Common myeloid progenitor, CD34-positive (primary cell): ENCODE results near the gene PHLDA3.
A peak's percentile ranks its signal among the peaks of the same experiment; 100 is the strongest.

Experiments
- CTCF ChIA-PET: fragments of 350-600 bp; sonication (Branson Sonifier 250); formaldehyde crosslinking; loops from one replicate; lab custom pipeline; 2021; ENCODE audit warnings: antibody characterized with exemption; lab: Charles Lee
- POLR2A ChIA-PET: fragments of 350-600 bp; sonication (Branson Sonifier 250); formaldehyde crosslinking; loops from one replicate; lab custom pipeline; 2021; ENCODE audit warnings: antibody characterized with exemption; lab: Charles Lee
- DNase-seq, 3 donors: peaks; one replicate each; pipeline versions ENCODE4 v3.0.0 to v3.0.0-alpha.2; 2013
- H3K27ac ChIP-seq, 2 experiments: 1 replicate in 1 of 2; 2 replicates in 1 of 2; pipeline ENCODE4 v1.7.0; 2013; ENCODE audit warnings: inconsistent platforms in 2 of 2, low read length in 2 of 2, mild to moderate bottlenecking in 2 of 2, low read depth in 1 of 2, moderate library complexity in 1 of 2; ENCODE audit not compliant: severe bottlenecking in 2 of 2, insufficient read depth in 1 of 2, poor library complexity in 1 of 2
- H3K27me3 ChIP-seq, 5 experiments: replicated peaks in 2 of 5; 1 replicate in 3 of 5; 2 replicates in 2 of 5; pipeline versions ENCODE4 v1.6.1 to v1.7.0; 2013; ENCODE audit warnings: low read length in 4 of 5, mild to moderate bottlenecking in 2 of 5, moderate library complexity in 2 of 5, inconsistent platforms in 1 of 5; ENCODE audit not compliant: insufficient read depth in 5 of 5, control insufficient read depth in 4 of 5
- H3K36me3 ChIP-seq, 4 experiments: 1 replicate in 2 of 4; 2 replicates in 2 of 4; pipeline versions ENCODE4 v1.6.1 to v1.7.0; 2013; ENCODE audit warnings: low read length in 3 of 4, control low read depth in 1 of 4, mild to moderate bottlenecking in 1 of 4; ENCODE audit not compliant: control insufficient read depth in 4 of 4, insufficient read depth in 4 of 4
- H3K4me1 ChIP-seq, 4 experiments: 1 replicate in 3 of 4; 2 replicates in 1 of 4; pipeline versions ENCODE4 v1.6.1 to v1.7.1; 2013; ENCODE audit warnings: low read length in 3 of 4, mild to moderate bottlenecking in 3 of 4, control low read depth in 1 of 4, inconsistent platforms in 1 of 4, moderate library complexity in 1 of 4; ENCODE audit not compliant: control insufficient read depth in 4 of 4, insufficient read depth in 4 of 4; ENCODE audit errors: control extremely low read depth in 1 of 4
- H3K4me3 ChIP-seq, 7 experiments: 1 replicate in 4 of 7; 2 replicates in 3 of 7; pipeline versions ENCODE4 v1.5.1 to v1.7.0; 2013; ENCODE audit warnings: mild to moderate bottlenecking in 7 of 7, low read length in 6 of 7, moderate library complexity in 6 of 7, inconsistent platforms in 2 of 7, low read depth in 2 of 7, control low read depth in 1 of 7; ENCODE audit not compliant: insufficient read depth in 4 of 7, control insufficient read depth in 1 of 7; ENCODE audit errors: extremely low read depth in 1 of 7
- H3K9me3 ChIP-seq, 5 experiments: 1 replicate in 4 of 5; 2 replicates in 1 of 5; pipeline versions ENCODE4 v1.6.1 to v1.7.1; 2013; ENCODE audit warnings: low read length in 4 of 5, mild to moderate bottlenecking in 2 of 5, inconsistent platforms in 1 of 5, low read depth in 1 of 5, moderate library complexity in 1 of 5; ENCODE audit not compliant: control insufficient read depth in 4 of 5, insufficient read depth in 2 of 5; ENCODE audit errors: control extremely low read depth in 1 of 5
- WGBS: methylation state at CpG from one replicate; pipeline ENCODE4 v1.1.5; 2013; ENCODE audit not compliant: insufficient coverage; 5-methylcytosine and 5-hydroxymethylcytosine counted together

Gene PHLDA3

DNA sequence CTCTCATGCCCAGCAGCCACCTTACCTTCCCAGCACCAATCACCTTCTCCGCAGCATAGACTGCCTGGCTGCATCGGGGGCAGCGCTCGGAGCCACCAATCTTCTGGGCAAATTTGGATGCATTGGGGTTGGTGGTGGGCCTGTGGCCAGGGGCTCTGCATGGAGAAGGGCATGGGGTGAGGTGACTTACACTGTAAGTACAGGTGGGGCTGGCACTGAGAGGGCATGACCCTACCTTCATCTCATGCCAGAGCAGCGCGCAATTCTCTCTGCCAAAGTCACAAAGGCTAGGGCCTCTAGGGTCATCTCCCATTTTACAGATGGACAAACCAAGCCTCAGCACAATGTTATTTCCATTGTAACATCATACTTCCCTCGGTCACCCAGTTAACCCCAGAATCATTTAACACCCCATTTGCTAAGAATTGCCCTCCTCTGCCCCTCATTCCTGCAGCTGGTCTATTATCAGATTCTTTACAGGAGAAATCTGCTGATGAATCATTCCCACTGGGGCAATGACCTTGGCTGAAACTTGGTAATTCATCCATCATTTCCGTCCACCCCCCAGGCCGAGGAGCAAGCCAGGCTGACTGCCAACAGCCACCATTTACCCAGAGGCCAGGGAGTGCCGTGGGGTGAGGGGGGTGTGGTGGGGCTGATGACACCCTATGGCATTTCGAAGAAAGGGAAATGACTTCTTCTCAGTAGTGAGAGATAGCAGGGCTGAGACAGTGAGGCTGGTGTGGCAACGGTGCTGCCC, 20.0 kb upstream of the PHLDA3 start:
- Histone ChIP-seq H3K9me3 (no peaks in the 10 kb centered on the region), H3K36me3 (peaks cover 3 to 32% (median 19%) of the 10 kb centered on the region in 4 experiments), H3K4me1 (peaks cover 16 to 83% (median 56%) of the 10 kb centered on the region in 4 experiments), H3K27ac (no peak overlapping the region), H3K27me3 (no peaks in the 10 kb centered on the region), H3K4me3 (no peak overlapping the region)
- POLR2A ChIA-PET: no interaction called here
- CTCF ChIA-PET: interaction anchor here (3.1 to 29.7 kb wide), 3 partner anchors 7 to 40 kb away, joined by 21 to 1059 read pairs (median 353); partner anchors contain the start of gene CSRP1
- DNase-seq: peak in 2 of 3 donors; percentile 38 to 52
- WGBS: 70% methylated on average over 5 of the region's 12 CpGs

DNA sequence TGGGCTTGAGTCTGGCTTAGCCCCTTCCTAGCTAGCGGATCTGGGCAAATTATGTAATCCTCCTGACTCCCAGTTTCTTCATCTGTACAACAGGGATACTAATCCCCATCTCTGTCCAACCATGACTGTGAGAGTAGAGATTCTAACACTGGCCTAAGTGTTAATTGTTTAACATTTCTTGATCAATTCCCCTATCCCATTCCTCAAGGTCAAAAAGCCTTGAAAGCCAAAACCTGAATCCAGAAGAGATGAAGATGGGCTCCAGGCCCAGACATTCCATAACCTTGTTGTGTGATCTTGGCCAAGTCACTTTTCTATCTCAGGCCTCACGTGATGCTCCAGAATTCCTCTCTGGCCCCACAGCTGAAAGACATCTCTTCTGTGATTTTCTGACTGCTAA, 18.8 kb upstream of the PHLDA3 start:
- ChIA-PET POLR2A (interaction anchor here (2.0 kb wide), 1 partner anchor 19 kb away, joined by 11 read pairs; the partner anchor contains the start of gene CSRP1), CTCF (interaction anchor here (0.6 to 29.7 kb wide), 6 partner anchors 21 to 308 kb away, joined by 3 to 1059 read pairs (median 3); partner anchors contain the start of gene CSRP1)
- Histone ChIP-seq H3K9me3 (no peaks in the 10 kb centered on the region), H3K4me1 (peaks cover 13 to 76% (median 52%) of the 10 kb centered on the region in 4 experiments), H3K36me3 (peaks cover 3 to 29% (median 15%) of the 10 kb centered on the region in 4 experiments), H3K27ac (no peak overlapping the region), H3K27me3 (no peaks in the 10 kb centered on the region), H3K4me3 (no peak overlapping the region)
- WGBS: 95% methylated on average over 2 of the region's 2 CpGs
- DNase-seq: no peak

DNA sequence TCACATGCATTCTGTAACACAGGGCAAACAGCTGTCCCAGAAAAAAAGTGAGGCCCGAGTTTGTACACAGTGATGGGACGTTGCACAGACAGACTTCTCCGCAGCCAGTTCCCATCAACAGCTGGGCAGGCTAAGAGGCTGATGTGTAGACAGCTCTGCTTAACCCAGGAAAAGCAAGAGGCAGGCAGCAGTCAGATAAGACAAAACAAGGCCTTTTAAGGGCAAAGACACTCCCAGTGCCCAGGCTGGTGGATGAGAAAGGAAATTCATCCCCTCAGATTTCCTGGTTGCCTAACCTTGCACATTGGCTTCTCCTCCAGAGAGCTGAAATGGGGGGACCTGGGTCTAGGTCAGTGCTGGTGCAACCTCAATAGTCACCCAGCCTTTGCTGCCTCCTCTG, 17.2 kb upstream of the PHLDA3 start:
- peak overlapping the region in 2 of 7 experiments; percentile 9 to 35 for H3K4me3 ChIP-seq
- peaks cover 0 to 28% (median 14%) of the 10 kb centered on the region in 4 experiments for H3K36me3 ChIP-seq
- DNase-seq: peak; percentile 42 to 75 (median 62)
- peaks cover 13 to 84% (median 56%) of the 10 kb centered on the region in 4 experiments for H3K4me1 ChIP-seq
- H3K9me3 ChIP-seq: no peaks in the 10 kb centered on the region
- ChIA-PET POLR2A (interaction anchor here (2.0 kb wide), 1 partner anchor 21 kb away, joined by 11 read pairs; the partner anchor contains the start of gene CSRP1), CTCF (interaction anchor here (0.6 to 29.7 kb wide), 6 partner anchors 10 to 74 kb away, joined by 3 to 1059 read pairs (median 4); partner anchors contain the start of gene CSRP1)
- no peaks in the 10 kb centered on the region for H3K27me3 ChIP-seq
- H3K27ac ChIP-seq: peak overlapping the region in 1 of 2 experiments; percentile 39
- WGBS: 0% methylated on average over 3 of the region's 3 CpGs

DNA sequence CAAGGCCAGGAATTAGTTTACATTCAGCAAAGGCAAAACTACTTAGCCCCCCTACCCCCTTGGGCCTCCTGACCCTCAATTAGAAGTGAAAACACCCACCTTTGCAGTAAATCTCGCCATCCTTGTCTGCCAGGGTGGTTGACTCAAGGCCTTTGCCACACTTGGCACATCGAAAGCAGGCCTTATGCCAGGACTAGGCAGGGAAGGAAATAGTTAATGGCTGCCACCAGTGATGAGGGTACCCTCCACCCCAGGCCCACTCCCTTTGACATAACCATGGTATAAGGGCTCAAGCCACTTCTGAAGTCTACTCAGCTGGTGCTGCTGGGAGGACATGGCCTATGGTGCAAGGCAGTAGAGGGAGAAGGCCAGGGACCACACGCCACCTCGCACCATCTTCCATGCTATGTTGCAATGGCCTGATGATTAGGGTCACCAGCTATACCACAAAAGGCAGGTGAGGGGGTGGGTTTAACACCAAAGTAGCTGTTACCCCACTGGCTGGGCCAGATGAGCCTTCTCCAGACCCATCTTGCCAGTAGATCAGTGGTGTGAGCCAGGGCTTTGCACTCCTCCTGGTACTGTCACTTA, 16.3 kb upstream of the PHLDA3 start:
- ChIA-PET CTCF (interaction anchor here (1.0 to 29.7 kb wide), 6 partner anchors 23 to 219 kb away, joined by 3 to 1059 read pairs (median 32); partner anchors contain the start of gene CSRP1), POLR2A (no interaction called here)
- peaks cover 0 to 27% (median 14%) of the 10 kb centered on the region in 4 experiments for H3K36me3 ChIP-seq
- no peak for DNase-seq
- H3K27ac ChIP-seq: peak overlapping the region; percentile 6 to 39
- peaks cover 4 to 82% (median 55%) of the 10 kb centered on the region in 4 experiments for H3K4me1 ChIP-seq
- no peak overlapping the region for H3K4me3 ChIP-seq
- no peaks in the 10 kb centered on the region for H3K9me3 ChIP-seq
- H3K27me3 ChIP-seq: peaks cover 0 to 3% (median 0%) of the 10 kb centered on the region in 5 experiments
- 94% methylated on average over 4 of the region's 4 CpGs for WGBS

DNA sequence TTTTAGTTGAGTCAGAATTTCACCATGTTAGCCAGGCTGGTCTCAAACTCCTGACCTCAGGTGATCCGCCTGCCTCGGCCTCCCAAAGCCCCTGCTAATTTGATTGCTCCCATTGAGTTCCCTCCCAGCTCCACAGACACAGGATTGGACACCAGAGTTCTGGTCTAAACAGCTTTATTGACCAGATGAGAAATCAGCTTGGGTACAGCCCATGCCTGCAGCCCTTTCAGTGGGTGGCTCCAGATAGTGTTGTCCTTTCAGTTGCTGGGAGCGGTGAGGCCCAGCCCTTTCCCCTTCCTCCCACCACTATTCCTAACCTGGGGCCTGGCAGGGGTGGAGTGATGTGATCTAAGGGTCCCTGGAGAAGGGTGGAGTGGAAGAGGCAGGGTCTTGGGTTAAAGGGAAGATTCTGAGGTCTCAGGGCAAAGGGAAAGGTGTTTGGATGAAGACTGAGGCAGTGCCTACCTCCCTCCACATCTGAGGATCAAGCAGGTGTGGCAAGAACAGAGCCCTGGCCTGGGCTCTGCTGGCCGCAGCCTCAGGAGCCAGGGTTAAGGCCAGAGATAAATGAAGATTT, 14.5 kb upstream of the PHLDA3 start:
- CTCF ChIA-PET: interaction anchor here (1.2 to 29.7 kb wide), 14 partner anchors 7 to 312 kb away, joined by 3 to 1059 read pairs (median 10); partner anchors contain the start of genes CSRP1 and PHLDA3
- WGBS: 95% methylated on average over 2 of the region's 4 CpGs

DNA sequence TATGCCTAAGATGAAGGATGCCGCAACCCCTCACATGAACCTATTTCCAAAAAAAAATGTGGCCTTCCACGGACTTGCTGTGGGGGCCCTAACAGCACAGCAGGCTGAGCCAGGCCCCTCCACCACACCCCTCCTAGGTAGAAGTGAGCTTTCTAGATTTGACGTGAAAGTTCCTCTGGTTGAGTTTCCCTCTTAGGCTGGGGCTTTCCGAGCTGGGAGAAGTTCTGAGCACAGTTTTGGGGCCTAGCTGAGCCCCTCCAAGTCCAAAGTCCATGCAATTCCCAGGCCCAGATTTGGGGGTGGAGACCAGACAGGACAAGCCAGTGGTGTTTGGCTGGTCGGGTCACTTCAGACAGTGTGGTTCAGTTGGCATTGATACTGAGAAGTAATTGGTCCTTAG, 13.8 kb upstream of the PHLDA3 start:
- Histone ChIP-seq H3K27ac (no peak overlapping the region), H3K4me1 (peaks cover 4 to 67% (median 42%) of the 10 kb centered on the region in 4 experiments), H3K9me3 (no peaks in the 10 kb centered on the region), H3K4me3 (no peak overlapping the region), H3K27me3 (peaks cover 0 to 3% (median 0%) of the 10 kb centered on the region in 5 experiments), H3K36me3 (peaks cover 0 to 16% (median 8%) of the 10 kb centered on the region in 4 experiments)
- ChIA-PET POLR2A (interaction anchor here (1.3 to 3.0 kb wide), 2 partner anchors 11 to 35 kb away, joined by 4 to 14 read pairs; no protein-coding TSS in a partner anchor), CTCF (interaction anchor here (1.0 to 29.7 kb wide), 18 partner anchors 8 to 409 kb away, joined by 3 to 1059 read pairs (median 6); partner anchors contain the start of genes CSRP1 and PHLDA3)
- WGBS: 85% methylated on average over 5 of the region's 5 CpGs
- DNase-seq: no peak

More for the DNA sequence above, 14.5 kb upstream of the PHLDA3 start:
- Histone ChIP-seq H3K4me1 (peaks cover 4 to 68% (median 42%) of the 10 kb centered on the region in 4 experiments), H3K27ac (no peak overlapping the region), H3K9me3 (no peaks in the 10 kb centered on the region), H3K4me3 (no peak overlapping the region), H3K36me3 (peaks cover 0 to 17% (median 13%) of the 10 kb centered on the region in 4 experiments), H3K27me3 (peaks cover 0 to 3% (median 0%) of the 10 kb centered on the region in 5 experiments)
- DNase-seq: no peak
- POLR2A ChIA-PET: no interaction called here
